HFF-Myc (cell line): Measurements from ENCODE around the gene ZEB2.

Experiments used
- DNase-seq: peaks from one replicate; pipeline ENCODE4 v3.0.0-alpha.2; 2011; ENCODE audit warnings: low read depth; ENCODE audit errors: extremely low read depth
- H3K4me3 ChIP-seq: replicated peaks from 2 replicates; pipeline ENCODE4 v1.5.1; 2011; ENCODE audit warnings: low read depth, mild to moderate bottlenecking, control low read depth, low read length
- TF ChIP-seq, protein P1 (sequence below): IDR thresholded peaks from 2 replicates; pipeline ENCODE4 v1.5.1; 2012; ENCODE audit warnings: mild to moderate bottlenecking, low read depth, low read length, control low read depth; ENCODE audit errors: missing control alignments

The ZEB2 gene

GRCh38 chr2:144379851-144380311 is 140.0 kb downstream of the ZEB2 start:
- TF ChIP-seq, protein P1, sequence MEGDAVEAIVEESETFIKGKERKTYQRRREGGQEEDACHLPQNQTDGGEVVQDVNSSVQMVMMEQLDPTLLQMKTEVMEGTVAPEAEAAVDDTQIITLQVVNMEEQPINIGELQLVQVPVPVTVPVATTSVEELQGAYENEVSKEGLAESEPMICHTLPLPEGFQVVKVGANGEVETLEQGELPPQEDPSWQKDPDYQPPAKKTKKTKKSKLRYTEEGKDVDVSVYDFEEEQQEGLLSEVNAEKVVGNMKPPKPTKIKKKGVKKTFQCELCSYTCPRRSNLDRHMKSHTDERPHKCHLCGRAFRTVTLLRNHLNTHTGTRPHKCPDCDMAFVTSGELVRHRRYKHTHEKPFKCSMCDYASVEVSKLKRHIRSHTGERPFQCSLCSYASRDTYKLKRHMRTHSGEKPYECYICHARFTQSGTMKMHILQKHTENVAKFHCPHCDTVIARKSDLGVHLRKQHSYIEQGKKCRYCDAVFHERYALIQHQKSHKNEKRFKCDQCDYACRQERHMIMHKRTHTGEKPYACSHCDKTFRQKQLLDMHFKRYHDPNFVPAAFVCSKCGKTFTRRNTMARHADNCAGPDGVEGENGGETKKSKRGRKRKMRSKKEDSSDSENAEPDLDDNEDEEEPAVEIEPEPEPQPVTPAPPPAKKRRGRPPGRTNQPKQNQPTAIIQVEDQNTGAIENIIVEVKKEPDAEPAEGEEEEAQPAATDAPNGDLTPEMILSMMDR, result no peak
- no peak overlapping the region for H3K4me3 ChIP-seq
- no peak for DNase-seq

DNA sequence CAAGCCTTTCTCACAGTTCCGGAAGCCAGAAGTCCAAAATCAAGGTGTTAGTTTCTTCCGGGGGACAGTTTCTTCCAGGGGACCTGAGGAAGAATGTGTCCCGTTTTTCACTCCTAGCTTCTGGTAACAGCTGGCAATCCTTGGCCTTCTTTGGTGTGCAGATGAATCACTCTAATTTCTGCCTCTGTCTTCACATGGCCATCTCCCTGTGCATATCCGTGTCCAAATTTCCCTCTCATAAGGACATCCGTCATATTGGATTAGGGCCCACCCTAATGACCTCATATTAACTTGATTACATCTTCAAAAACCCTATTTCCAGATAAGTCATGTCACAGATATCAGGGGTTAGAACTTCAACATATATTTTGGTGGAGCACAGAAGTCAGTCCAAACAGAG is 141.4 kb downstream of the ZEB2 start:
- no peak overlapping the region for H3K4me3 ChIP-seq
- TF ChIP-seq, protein P1, result no peak

DNA sequence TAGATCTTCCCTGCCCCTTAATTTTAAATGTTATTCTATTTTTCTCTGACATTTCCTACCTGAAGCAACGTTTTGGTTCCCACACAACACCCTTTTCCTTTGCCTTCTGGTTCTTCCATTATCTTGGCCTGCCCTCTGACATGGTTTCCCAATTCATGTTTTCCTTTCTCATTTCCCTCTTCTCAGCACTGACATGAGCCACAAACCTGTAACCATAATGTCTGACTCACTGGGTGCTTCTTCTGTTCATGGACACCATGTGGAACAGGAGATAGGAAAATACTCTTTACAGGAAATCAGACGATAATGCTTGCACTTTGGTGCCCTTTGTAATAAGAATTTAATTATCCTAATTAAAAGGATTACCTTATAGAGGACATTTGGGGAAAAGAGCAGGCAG is 142.0 kb downstream of the ZEB2 start:
- H3K4me3 ChIP-seq, result no peak overlapping the region
- TF ChIP-seq, protein P1, result no peak
- DNase-seq, result no peak

More for the DNA sequence above, 141.4 kb downstream of the ZEB2 start:
- DNase-seq, result no peak

DNA sequence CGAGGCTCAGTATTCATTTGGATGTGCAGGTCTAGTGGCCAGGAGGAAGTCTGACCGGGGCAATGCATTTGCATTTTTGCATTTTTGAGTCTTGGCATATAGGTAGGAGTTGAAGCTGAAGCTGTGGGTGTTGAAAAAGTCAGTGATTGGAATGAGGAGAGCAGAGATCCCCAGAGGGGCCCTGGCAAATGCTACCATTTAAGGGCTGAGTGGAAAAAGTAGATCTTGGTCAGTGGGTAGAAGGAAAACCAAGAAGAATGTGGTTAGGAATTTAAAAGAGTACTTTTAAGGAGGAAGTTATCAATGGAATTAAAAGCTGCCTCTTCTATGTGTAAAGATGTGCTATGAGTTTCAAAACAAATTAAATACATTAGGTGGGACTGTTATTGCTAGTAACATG is 143.0 kb downstream of the ZEB2 start:
- no peak overlapping the region for H3K4me3 ChIP-seq
- no peak for DNase-seq
- TF ChIP-seq, protein P1, result no peak

GRCh38 chr2:144376460-144376859 is 143.5 kb downstream of the ZEB2 start:
- TF ChIP-seq, protein P1, result no peak
- no peak overlapping the region for H3K4me3 ChIP-seq
- no peak for DNase-seq

GRCh38 chr2:144374163-144374661 is 145.7 kb downstream of the ZEB2 start:
- TF ChIP-seq, protein P1, result no peak
- no peak for DNase-seq
- H3K4me3 ChIP-seq, result no peak overlapping the region
